Body of pancreas (tissue), 4 donors: ENCODE data around the gene ALG1. TPM values are rescaled to one million over a fixed set of nuclear protein-coding genes. Genes with fewer than 3 reads are reported as not detected.

Source experiments
- ATAC-seq: fragments of 150-250 bp; one replicate; pipeline ENCODE4 v1.9.1; 2016
- DNase-seq, 4 donors: peaks; one replicate each; pipeline ENCODE4 v3.0.0-alpha.2; 2019
- H3K27ac ChIP-seq, 4 donors: fragments of 200-600 bp; sonication (generic); 1 replicate in 3 of 4; 2 replicates in 1 of 4; pipeline versions ENCODE4 v1.5.1 to v1.6.1; 2016 to 2019; ENCODE audit warnings: mild to moderate bottlenecking in 1 of 4, mixed read lengths in 1 of 4, moderate library complexity in 1 of 4
- H3K27me3 ChIP-seq, 2 donors: fragments of 200-600 bp; sonication (generic); one replicate each; pipeline ENCODE4 v1.6.0; 2016; ENCODE audit warnings: mild to moderate bottlenecking in 1 of 2
- H3K36me3 ChIP-seq, 2 donors: fragments of 200-600 bp; sonication (generic); replicated peaks in 1 of 2; 2 replicates each; pipeline ENCODE4 v1.5.1; 2016; ENCODE audit warnings: low read depth in 2 of 2; ENCODE audit not compliant: insufficient read depth in 1 of 2
- H3K4me1 ChIP-seq: fragments of 200-600 bp; sonication (generic); one replicate; pipeline ENCODE4 v1.6.0; 2016
- H3K4me3 ChIP-seq, 2 donors: fragments of 200-600 bp; sonication (generic); 1 replicate in 1 of 2; 2 replicates in 1 of 2; pipeline ENCODE4 v1.5.1; 2016 to 2019
- H3K9me3 ChIP-seq, 3 donors: fragments of 200-600 bp; sonication (generic); 1 replicate in 2 of 3; 2 replicates in 1 of 3; pipeline ENCODE4 v1.5.1; 2016
- POLR2A ChIP-seq, 3 donors: fragments of 450-650 bp; IDR thresholded peaks; one replicate each; pipeline ENCODE4 v1.6.1; 2016; ENCODE audit warnings: antibody characterized with exemption in 3 of 3, mild to moderate bottlenecking in 2 of 3
- WGBS, 2 donors: methylation state at CpG; one replicate each; pipeline ENCODE4 v1.1.5; 2017; 5-methylcytosine and 5-hydroxymethylcytosine counted together
- intact Hi-C: fragments of 100-400 bp; cut with DNase I; formaldehyde crosslinking; loops from one replicate; pipeline ENCODE4 v1.15.1; 2023
- total RNA-seq, 2 donors: library from RNA; depleted of rRNA; stranded (reverse); fragments of >200 nt; gene quantifications; one replicate each; pipeline ENCODE4 v1.1.0, GENCODE V29; 2016
- TF ChIP-seq, protein P1 (sequence below), 7 experiments: fragments of 450-650 bp in 4 of 7; fragments of 200-600 bp in 3 of 7; sonication (generic) in 3 of 7; IDR thresholded peaks; one replicate each; pipeline ENCODE4 v1.5.1; 2016 to 2019; ENCODE audit warnings: antibody characterized with exemption in 7 of 7

The ALG1 gene
- total RNA-seq, 2 donors from 2014 or later, result 20.2 to 26.0 TPM

DNA sequence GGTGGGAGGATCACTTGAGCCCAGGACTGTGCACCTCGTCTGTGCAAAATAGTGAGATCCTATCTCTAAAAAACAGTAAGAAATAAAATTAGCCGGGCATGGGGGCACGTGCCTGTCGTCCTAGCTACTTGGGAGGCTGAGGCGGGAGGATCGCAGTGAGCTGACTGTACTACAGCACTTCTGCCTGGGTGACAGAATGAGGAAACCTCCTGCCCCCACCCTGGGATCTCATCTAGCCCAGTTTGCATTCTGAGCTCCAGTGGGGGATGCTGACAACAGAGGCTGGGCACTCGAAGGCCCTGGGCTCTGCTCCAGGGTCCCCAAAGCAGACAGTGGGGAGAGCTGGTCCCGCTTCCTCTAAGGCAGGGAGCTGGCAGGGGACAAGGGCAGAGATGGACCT is 45.0 kb upstream of the ALG1 start:
- H3K9me3 ChIP-seq, result no peaks in the 10 kb centered on the region
- no peak overlapping the region for H3K27ac ChIP-seq
- intact Hi-C loops, result no loop called here
- DNase-seq (no peak), ATAC-seq (no peak)
- peaks cover 12% of the 10 kb centered on the region for H3K4me1 ChIP-seq
- TF ChIP-seq, protein P1, sequence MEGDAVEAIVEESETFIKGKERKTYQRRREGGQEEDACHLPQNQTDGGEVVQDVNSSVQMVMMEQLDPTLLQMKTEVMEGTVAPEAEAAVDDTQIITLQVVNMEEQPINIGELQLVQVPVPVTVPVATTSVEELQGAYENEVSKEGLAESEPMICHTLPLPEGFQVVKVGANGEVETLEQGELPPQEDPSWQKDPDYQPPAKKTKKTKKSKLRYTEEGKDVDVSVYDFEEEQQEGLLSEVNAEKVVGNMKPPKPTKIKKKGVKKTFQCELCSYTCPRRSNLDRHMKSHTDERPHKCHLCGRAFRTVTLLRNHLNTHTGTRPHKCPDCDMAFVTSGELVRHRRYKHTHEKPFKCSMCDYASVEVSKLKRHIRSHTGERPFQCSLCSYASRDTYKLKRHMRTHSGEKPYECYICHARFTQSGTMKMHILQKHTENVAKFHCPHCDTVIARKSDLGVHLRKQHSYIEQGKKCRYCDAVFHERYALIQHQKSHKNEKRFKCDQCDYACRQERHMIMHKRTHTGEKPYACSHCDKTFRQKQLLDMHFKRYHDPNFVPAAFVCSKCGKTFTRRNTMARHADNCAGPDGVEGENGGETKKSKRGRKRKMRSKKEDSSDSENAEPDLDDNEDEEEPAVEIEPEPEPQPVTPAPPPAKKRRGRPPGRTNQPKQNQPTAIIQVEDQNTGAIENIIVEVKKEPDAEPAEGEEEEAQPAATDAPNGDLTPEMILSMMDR (IDR thresholded peaks at IDR 0.05), result no peak
- no peak for TF ChIP-seq POLR2A (IDR thresholded peaks at IDR 0.05)
- 86 to 89% methylated on average over 6 to 8 of the region's 8 CpGs for WGBS, 2 donors
- H3K36me3 ChIP-seq, result peaks cover 0 to 2% of the 10 kb centered on the region in 2 donors
- no peak overlapping the region for H3K4me3 ChIP-seq
- H3K27me3 ChIP-seq, result no peaks in the 10 kb centered on the region

DNA sequence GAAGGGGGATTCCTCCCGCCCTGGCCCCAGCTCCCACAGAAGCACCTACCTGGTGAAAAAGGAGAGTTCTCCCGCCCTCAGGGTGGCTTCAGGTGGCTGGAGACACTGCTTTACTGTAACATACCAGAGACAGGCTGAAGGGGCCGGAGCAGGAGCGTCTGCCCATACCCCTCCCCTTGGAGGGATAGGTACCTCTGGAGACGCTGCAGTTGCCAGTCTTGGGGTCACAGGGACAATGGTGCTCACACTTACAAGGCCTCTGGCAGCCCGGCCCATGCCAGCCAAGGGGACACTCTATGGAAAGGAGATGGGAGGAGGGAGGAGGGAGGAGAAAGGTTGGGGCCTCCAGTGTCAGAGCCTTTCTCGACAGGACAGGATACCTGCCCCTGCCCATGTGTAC is 44.6 kb upstream of the ALG1 start:
- H3K27me3 ChIP-seq, result no peaks in the 10 kb centered on the region
- intact Hi-C loops, result no loop called here
- no peak for DNase-seq
- ATAC-seq, result no peak
- no peaks in the 10 kb centered on the region for H3K9me3 ChIP-seq
- 82 to 98% methylated on average over 6 to 7 of the region's 7 CpGs for WGBS, 2 donors
- H3K27ac ChIP-seq, result no peak overlapping the region
- H3K36me3 ChIP-seq, result peaks cover 0 to 2% of the 10 kb centered on the region in 2 donors
- TF ChIP-seq, protein P1 (IDR thresholded peaks at IDR 0.05), result no peak
- no peak for TF ChIP-seq POLR2A (IDR thresholded peaks at IDR 0.05)
- H3K4me1 ChIP-seq, result peaks cover 12% of the 10 kb centered on the region
- no peak overlapping the region for H3K4me3 ChIP-seq

DNA sequence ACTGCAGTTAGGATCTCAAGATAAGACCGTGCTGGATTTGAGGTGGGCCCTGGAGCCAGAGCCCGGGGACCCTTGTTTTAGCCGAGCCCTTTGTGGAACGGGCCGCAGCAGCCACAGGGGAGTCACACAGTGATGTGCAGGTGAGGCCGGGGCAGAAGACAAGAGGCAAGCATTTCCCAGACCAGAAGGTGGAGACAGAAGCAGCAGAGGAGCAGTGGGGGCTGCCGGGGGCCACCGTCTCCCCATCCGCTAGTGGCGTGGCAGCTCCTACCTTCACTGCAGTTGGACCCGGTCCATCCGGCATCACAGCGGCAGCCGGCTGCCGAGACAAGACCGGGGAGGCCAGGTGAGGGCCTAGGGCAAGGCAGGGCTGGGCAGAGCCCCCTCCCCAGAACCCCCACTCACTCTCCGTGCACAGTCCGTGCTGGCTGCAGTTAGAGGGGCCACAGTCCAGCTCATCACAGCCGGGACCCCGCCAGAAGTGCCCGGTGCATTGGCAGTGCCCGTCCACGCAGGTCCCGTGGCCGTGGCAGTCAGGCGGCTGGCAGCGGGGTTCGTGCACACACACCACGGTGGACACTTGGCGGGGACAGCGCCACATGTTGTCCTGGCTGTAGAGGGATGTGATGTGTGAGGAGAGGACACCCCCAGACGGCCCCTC is 43.9 kb upstream of the ALG1 start:
- Histone ChIP-seq H3K4me1 (peaks cover 17% of the 10 kb centered on the region), H3K4me3 (no peak overlapping the region), H3K9me3 (no peaks in the 10 kb centered on the region), H3K36me3 (peaks cover 0 to 2% of the 10 kb centered on the region in 2 donors), H3K27ac (no peak overlapping the region), H3K27me3 (no peaks in the 10 kb centered on the region)
- no peak for DNase-seq
- intact Hi-C loops, result no loop called here
- TF ChIP-seq, protein P1 (IDR thresholded peaks at IDR 0.05), result no peak
- TF ChIP-seq POLR2A (IDR thresholded peaks at IDR 0.05), result no peak
- WGBS, 2 donors, result 92 to 93% methylated on average over 31 to 32 of the region's 32 CpGs
- no peak for ATAC-seq

DNA sequence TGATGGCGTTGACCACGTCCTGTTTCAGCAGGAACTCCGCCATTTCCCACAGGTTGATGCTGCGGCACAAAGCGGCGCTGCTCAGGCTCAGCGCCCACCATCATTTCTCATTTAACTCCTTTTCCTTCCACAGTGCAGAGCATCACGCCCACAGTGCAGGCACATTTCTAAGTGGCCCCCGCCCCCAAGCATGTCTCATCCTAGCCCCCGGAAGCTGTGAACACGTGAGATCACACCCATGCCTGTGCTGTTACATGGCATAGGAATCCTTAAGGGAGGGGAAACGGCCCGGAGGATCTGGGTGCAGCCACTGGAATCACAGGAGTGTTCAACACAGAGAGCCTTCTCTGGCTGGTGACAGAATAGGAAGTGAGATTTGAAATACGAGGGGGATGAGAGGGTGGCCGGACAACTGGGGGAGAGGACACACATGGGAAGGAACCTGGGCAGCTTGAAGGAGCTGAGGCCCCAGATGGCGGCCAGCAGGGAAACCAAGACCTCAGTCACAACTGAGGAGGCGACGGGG is 42.6 kb upstream of the ALG1 start:
- H3K4me1 ChIP-seq, result peaks cover 26% of the 10 kb centered on the region
- ATAC-seq (no peak), DNase-seq (no peak)
- no peak overlapping the region for H3K27ac ChIP-seq
- H3K4me3 ChIP-seq, result no peak overlapping the region
- no peaks in the 10 kb centered on the region for H3K9me3 ChIP-seq
- WGBS, 2 donors, result 88% methylated on average over 18 of the region's 18 CpGs
- no peak for TF ChIP-seq POLR2A (IDR thresholded peaks at IDR 0.05)
- TF ChIP-seq, protein P1 (IDR thresholded peaks at IDR 0.05), result no peak
- H3K36me3 ChIP-seq, result peaks cover 0 to 2% of the 10 kb centered on the region in 2 donors
- intact Hi-C loops, result no loop called here
- H3K27me3 ChIP-seq, result no peaks in the 10 kb centered on the region
